ENCODE results near the gene SLC22A31. TPM values are rescaled to one million over a fixed set of nuclear protein-coding genes. Genes with fewer than 3 reads are reported as not detected.

SLC22A31 gene
- total RNA-seq, 1 experiment from 2014 or later = not detected

GRCh38 chr16:89155851-89156739 lies 44.2 kb downstream of the SLC22A31 start:
- H3K27me3 Mint-ChIP-seq (ENCODE audit: insufficient read depth, unreplicated experiment) = no peaks in the 10 kb centered on the region
- intact Hi-C loops (cut with micrococcal nuclease) = no loop called here
- TF ChIP-seq CTCF (IDR thresholded peaks at IDR 0.05; ENCODE audit: unreplicated experiment) = no peak
- POLR2A ChIA-PET = interaction anchor here (0.8 to 2.3 kb wide), 4 partner anchors 9 to 346 kb away, joined by 4 to 7 read pairs (median 5); partner anchors contain the start of genes ACSF3 and APRT
- no peak overlapping the region for H3K4me3 Mint-ChIP-seq (ENCODE audit: unreplicated experiment)
- H3K4me1 Mint-ChIP-seq (ENCODE audit: insufficient read depth, unreplicated experiment) = no peaks in the 10 kb centered on the region
- H3K9me3 Mint-ChIP-seq (ENCODE audit: unreplicated experiment) = no peaks in the 10 kb centered on the region
- no peak for DNase-seq (ENCODE audit: unreplicated experiment)
- H3K36me3 Mint-ChIP-seq (ENCODE audit: insufficient read depth, unreplicated experiment) = peaks cover 32% of the 10 kb centered on the region
- CTCF ChIA-PET = interaction anchor here (1.0 to 2.0 kb wide), 2 partner anchors 11 to 485 kb away, joined by 3 to 9 read pairs; no protein-coding TSS in a partner anchor
- H3K27ac Mint-ChIP-seq (ENCODE audit: low read depth, unreplicated experiment) = no peak overlapping the region
- BruUV-seq (replicated peaks) = TSS peak; percentile 40

DNA sequence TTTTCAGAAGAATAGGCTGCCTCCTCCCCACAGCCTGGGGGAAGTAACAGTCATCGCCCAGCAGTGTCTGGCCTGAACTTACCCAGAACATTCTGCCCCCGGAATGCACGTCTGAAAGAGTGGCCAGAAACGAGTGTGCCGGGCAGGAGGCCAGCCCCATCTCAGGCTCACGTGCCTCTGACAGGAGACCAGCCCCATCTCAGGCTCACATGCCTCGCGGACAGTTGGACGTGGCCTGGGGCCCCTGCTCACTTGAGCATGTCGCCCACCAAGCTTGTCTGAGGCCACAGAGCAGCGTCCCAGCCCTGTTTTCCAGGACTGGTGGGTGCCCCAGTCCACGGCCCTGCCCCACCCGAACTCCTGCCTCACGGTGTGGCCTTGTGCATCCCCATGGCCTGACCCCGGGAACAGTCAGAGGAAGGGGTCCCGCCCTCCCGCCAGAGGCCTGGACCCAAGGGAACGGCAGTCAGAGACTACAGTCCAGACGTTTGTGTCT lies 45.1 kb downstream of the SLC22A31 start:
- Mint-ChIP-seq H3K4me3 (ENCODE audit: unreplicated experiment) (no peak overlapping the region), H3K9me3 (ENCODE audit: unreplicated experiment) (no peaks in the 10 kb centered on the region), H3K27ac (ENCODE audit: low read depth, unreplicated experiment) (no peak overlapping the region), H3K36me3 (ENCODE audit: insufficient read depth, unreplicated experiment) (peaks cover 36% of the 10 kb centered on the region), H3K4me1 (ENCODE audit: insufficient read depth, unreplicated experiment) (peaks cover 2% of the 10 kb centered on the region), H3K27me3 (ENCODE audit: insufficient read depth, unreplicated experiment) (no peaks in the 10 kb centered on the region)
- no peak for TF ChIP-seq CTCF (IDR thresholded peaks at IDR 0.05; ENCODE audit: unreplicated experiment)
- ChIA-PET CTCF (interaction anchor here (0.6 to 2.0 kb wide), 3 partner anchors 12 to 718 kb away, joined by 3 to 9 read pairs (median 4); no protein-coding TSS in a partner anchor), POLR2A (interaction anchor here (0.5 to 2.3 kb wide), 5 partner anchors 10 to 352 kb away, joined by 4 to 7 read pairs (median 5); partner anchors contain the start of genes ACSF3 and APRT)
- DNase-seq (ENCODE audit: unreplicated experiment) = peak; percentile 37
- intact Hi-C loops (cut with micrococcal nuclease) = no loop called here
- no TSS peak for BruUV-seq (replicated peaks)

GRCh38 chr16:89154390-89155183 lies 45.8 kb downstream of the SLC22A31 start:
- DNase-seq (ENCODE audit: unreplicated experiment) = no peak
- no peaks in the 10 kb centered on the region for H3K27me3 Mint-ChIP-seq (ENCODE audit: insufficient read depth, unreplicated experiment)
- H3K27ac Mint-ChIP-seq (ENCODE audit: low read depth, unreplicated experiment) = no peak overlapping the region
- ChIA-PET POLR2A (interaction anchor here (0.5 to 2.3 kb wide), 3 partner anchors 343 to 352 kb away, joined by 4 to 7 read pairs (median 5); partner anchors contain the start of gene APRT), CTCF (interaction anchor here (0.6 to 0.9 kb wide), 3 partner anchors 12 to 717 kb away, joined by 3 to 4 read pairs (median 3); no protein-coding TSS in a partner anchor)
- H3K9me3 Mint-ChIP-seq (ENCODE audit: unreplicated experiment) = no peaks in the 10 kb centered on the region
- peaks cover 38% of the 10 kb centered on the region for H3K36me3 Mint-ChIP-seq (ENCODE audit: insufficient read depth, unreplicated experiment)
- intact Hi-C loops (cut with micrococcal nuclease) = no loop called here
- no peak for TF ChIP-seq CTCF (IDR thresholded peaks at IDR 0.05; ENCODE audit: unreplicated experiment)
- BruUV-seq (replicated peaks) = no TSS peak
- H3K4me1 Mint-ChIP-seq (ENCODE audit: insufficient read depth, unreplicated experiment) = peaks cover 8% of the 10 kb centered on the region
- H3K4me3 Mint-ChIP-seq (ENCODE audit: unreplicated experiment) = no peak overlapping the region
